T-helper 2 cell treated with Interferon-gamma antibody and Interleukin-4, amounts not matched to agents 5 μg/mL and 100 μg/mL, for 36 hours (primary cell): ENCODE results near the gene BSCL2.
"Not testable (repeated sequence)": the region's sequence is repeated elsewhere in the genome, so short reads cannot be mapped to it uniquely, and the experiment has no call there.

Source experiments
- DNase-seq: peaks from one replicate; pipeline ENCODE4 v3.0.0; 2021; ENCODE audit warnings: low spot score
- H3K27ac Mint-ChIP-seq: one replicate; pipeline ENCODE4 v1.8.0; 2021; ENCODE audit warnings: mild to moderate bottlenecking, mixed read lengths
- H3K27me3 Mint-ChIP-seq: one replicate; pipeline ENCODE4 v1.8.0; 2021; ENCODE audit warnings: low read depth, mixed read lengths
- H3K36me3 Mint-ChIP-seq: one replicate; pipeline ENCODE4 v1.8.0; 2021; ENCODE audit warnings: low read depth, mixed read lengths
- H3K4me1 Mint-ChIP-seq: one replicate; pipeline ENCODE4 v1.8.0; 2021; ENCODE audit warnings: low read depth, mixed read lengths
- H3K4me3 Mint-ChIP-seq: one replicate; pipeline ENCODE4 v1.8.0; 2022; ENCODE audit warnings: mild to moderate bottlenecking, moderate library complexity, mixed read lengths
- H3K9me3 Mint-ChIP-seq: one replicate; pipeline ENCODE4 v1.8.0; 2021; ENCODE audit warnings: mixed read lengths

The BSCL2 gene

DNA sequence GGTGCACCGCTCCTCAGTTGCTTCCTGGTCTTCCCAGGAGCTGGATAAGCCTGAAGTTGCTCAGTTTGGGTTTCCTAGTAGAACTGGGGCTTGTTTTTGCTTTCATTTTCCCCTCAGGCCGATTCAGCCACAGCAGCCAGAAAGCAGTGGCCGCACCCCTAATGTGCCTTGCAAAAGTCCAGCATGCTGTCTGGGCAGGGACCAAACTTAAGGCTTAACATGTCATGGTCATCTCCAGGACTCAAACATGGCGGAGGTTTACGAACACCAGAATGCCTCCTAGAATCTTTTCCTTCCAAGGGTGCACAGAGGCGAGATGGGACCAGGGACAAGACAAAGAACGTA is 2.7 kb upstream of the BSCL2 start:
- peak; percentile 25 for DNase-seq
- peaks cover 45% of the 10 kb centered on the region for H3K36me3 Mint-ChIP-seq
- no peaks in the 10 kb centered on the region for H3K27me3 Mint-ChIP-seq
- no peaks in the 10 kb centered on the region for H3K9me3 Mint-ChIP-seq
- peak overlapping the region; percentile 95 for H3K4me3 Mint-ChIP-seq
- peaks cover 65% of the 10 kb centered on the region for H3K4me1 Mint-ChIP-seq
- peak overlapping the region; percentile 96 for H3K27ac Mint-ChIP-seq

DNA sequence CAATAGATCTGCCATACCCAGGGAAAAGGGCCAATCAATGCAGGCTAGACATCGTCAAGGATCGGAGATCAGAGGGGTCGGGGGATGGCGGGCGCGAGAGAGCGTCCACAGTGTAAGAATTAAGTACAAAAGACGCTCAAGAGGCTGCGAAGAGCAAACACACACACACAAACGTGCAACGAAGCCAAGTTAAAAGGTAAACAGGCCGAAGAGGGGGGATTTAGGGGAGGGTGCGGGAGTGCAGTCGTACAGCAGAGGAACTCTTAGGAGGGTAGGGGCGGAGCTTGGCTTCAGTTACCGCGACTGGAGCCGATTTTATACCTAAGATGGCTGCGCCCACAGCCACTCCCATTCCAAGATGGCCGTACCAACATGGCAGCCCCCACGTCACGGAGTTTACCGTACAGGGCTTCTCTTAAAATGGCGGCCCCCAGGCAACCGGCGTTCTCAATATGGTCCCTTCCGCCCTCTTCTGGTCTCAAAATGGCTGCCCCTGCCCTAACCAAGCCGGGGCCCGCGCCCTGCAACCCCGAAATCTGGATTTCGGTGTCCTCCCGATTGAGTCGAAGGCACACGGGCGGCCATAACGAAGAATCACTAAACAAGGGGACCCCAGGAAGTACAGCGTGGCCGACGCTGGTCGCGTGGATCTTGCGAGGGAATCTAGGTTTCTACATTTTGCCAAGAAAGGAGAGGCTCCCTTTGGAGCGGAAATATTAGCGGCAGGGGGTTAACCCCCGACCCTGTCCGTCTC is 2.2 kb upstream of the BSCL2 start:
- Mint-ChIP-seq H3K9me3 (no peaks in the 10 kb centered on the region), H3K27me3 (no peaks in the 10 kb centered on the region), H3K27ac (peak overlapping the region; percentile 96), H3K4me3 (peak overlapping the region; percentile 95), H3K36me3 (peaks cover 43% of the 10 kb centered on the region), H3K4me1 (peaks cover 60% of the 10 kb centered on the region)
- peak; percentile 95 for DNase-seq

DNA sequence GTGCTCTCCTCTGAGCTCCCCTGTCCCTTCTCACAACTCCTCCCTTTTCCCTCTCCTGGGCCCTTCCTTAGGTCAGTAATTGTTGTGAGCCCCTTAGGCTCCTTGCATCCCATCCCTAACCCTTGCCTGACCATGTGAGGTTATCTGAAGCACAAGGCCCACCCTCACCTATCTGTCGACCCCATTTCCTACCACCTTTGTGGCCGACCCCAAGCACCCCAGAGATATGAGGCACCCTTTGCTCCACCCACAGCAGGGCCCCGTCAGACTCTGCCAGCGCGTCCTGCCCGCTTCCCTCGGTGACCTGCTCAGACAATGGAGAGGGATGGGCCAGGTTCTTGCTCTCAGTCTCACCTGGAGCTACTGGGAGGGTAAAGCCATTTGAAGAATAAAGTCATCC is 1.6 kb upstream of the BSCL2 start:
- H3K27me3 Mint-ChIP-seq: no peaks in the 10 kb centered on the region
- peak overlapping the region; percentile 95 for H3K4me3 Mint-ChIP-seq
- H3K27ac Mint-ChIP-seq: peak overlapping the region; percentile 96
- peak; percentile 38 for DNase-seq
- no peaks in the 10 kb centered on the region for H3K9me3 Mint-ChIP-seq
- peaks cover 56% of the 10 kb centered on the region for H3K4me1 Mint-ChIP-seq
- peaks cover 38% of the 10 kb centered on the region for H3K36me3 Mint-ChIP-seq

DNA sequence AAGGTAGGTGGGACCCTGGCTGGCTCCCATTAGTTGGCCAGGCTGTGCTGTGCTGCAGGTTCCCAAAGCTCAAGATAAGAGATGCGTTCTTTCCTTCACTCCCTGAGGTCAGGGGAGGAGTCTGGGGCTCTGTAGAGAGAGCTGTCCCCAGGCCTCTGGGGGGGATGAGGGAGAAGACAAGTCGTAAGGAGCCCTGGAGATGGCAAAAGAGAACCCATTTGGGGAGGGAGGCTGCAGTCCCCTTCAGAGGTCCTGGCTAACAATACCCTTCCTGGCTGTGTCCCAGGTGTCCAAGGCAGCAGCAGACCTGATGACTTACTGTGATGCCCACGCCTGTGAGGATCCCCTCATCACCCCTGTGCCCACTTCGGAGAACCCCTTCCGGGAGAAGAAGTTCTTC is 1.2 kb upstream of the BSCL2 start:
- DNase-seq: no peak
- peak overlapping the region; percentile 95 for H3K4me3 Mint-ChIP-seq
- H3K36me3 Mint-ChIP-seq: peaks cover 34% of the 10 kb centered on the region
- no peaks in the 10 kb centered on the region for H3K9me3 Mint-ChIP-seq
- H3K4me1 Mint-ChIP-seq: peaks cover 52% of the 10 kb centered on the region
- no peaks in the 10 kb centered on the region for H3K27me3 Mint-ChIP-seq
- peak overlapping the region; percentile 96 for H3K27ac Mint-ChIP-seq

DNA sequence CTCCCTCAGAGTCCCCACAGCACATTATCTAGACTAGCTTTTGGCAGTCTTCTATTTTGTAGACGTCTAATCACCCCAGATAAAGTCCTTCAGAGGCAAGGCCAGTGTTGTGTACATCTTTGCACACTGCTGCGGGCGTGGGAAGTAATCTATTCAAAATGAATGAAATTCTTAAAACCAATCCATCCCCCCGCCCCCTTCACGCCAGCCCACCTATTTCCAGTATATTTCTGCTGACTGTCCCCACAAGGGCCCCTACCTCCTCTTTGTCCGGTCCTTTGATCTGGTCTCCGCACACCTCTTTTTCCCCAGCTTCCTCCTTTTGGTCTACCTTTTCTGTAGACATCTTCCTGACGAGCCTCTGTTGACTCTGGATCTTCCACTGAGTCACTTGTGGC is 375 bp downstream of the BSCL2 start:
- Mint-ChIP-seq H3K4me3 (peak overlapping the region; percentile 41), H3K27me3 (no peaks in the 10 kb centered on the region), H3K36me3 (peaks cover 26% of the 10 kb centered on the region), H3K9me3 (no peaks in the 10 kb centered on the region), H3K27ac (peak overlapping the region; percentile 38), H3K4me1 (peaks cover 38% of the 10 kb centered on the region)
- no peak for DNase-seq

DNA sequence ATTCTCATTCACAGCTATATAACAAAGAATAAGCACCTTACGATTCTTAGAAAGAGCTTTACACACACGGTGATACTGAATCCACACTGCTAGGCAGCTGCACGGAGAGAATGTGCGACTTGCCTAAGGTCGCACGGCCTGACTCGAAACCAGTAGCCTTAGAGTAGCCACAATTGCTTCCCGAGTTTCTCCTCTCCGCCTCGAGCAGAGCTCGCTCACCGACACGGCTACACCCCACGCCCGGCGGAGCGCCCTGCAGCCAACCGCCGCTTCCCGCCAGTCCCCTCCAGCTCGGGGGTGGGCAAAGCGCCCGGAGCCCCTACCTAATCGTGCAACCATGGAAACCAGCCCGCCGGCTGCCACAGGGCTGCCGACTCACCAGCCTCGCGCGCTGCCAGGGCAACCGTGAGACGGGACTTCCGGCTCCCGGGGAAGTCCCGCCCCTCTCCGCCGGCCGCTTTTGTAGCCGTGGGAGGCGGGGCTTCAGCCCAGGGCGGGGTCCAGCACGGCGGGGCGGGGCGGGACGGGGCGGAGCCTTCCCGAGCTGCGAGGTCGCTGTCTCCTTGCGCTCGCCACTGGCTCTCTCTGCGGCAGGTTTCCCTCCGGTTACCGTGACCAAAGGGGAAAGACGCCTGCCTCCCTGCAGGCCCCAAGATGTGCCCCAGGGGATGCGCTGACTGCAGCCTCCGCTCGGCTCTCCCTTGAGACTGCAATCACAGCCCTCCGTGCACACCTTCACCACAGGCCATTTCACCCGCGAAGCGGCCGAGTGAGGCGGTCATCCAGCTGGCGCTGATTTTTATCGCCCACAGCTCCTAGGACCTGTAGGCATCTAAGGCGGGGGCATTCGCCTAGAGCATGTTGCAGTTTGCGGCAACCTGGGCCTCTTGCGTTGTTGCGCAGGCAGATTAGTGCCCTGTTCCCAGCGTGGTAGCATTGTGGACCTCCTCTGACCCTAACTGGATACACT is 1.1 kb downstream of the BSCL2 start:
- H3K4me1 Mint-ChIP-seq: peaks cover 38% of the 10 kb centered on the region
- peak overlapping the region; percentile 93 for H3K4me3 Mint-ChIP-seq
- no peaks in the 10 kb centered on the region for H3K27me3 Mint-ChIP-seq
- DNase-seq: peak; percentile 91
- no peaks in the 10 kb centered on the region for H3K9me3 Mint-ChIP-seq
- H3K27ac Mint-ChIP-seq: peak overlapping the region; percentile 81
- peaks cover 25% of the 10 kb centered on the region for H3K36me3 Mint-ChIP-seq

DNA sequence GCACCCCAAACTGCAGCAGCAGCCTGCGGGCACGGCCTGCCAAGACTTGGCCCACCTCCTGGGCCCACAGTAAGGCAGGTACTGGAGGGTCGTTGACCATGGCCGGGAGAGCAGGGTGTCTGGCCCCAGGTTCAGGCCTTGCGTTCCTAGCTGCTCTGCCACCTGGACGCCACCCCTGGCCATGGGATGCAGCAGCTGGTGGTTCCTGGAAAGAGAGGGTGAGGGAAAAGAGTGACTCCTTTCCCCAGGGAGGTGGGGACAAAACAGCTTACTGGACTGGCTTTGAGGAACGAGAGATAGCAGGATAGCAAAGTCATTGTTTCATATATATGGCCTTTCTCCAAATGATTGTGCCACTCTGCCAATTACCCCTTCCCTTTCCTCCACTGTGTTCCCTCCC is 1.8 kb downstream of the BSCL2 start:
- Mint-ChIP-seq H3K36me3 (peaks cover 23% of the 10 kb centered on the region), H3K9me3 (no peaks in the 10 kb centered on the region), H3K4me3 (peak overlapping the region; percentile 93), H3K4me1 (peaks cover 37% of the 10 kb centered on the region), H3K27me3 (no peaks in the 10 kb centered on the region), H3K27ac (peak overlapping the region; percentile 81)
- DNase-seq: no peak

DNA sequence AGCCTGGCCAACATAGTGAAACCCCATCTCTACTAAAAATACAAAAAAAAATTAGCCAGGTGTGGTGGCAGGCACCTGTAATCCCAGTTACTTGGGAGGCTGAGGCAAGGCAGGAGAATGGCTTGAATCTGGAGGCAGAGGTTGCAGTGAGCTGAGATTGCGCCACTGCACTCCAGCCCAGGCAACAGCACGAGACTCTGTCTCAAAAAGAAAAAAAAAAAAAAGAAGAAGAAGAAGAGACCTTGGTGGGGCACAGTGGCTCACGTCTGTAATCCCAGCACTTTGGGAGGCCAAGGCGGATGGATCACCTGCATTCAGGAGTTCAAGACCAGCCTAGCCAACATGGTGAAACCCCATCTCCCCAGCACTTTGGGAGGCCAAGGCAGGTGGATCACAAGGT is 3.3 kb downstream of the BSCL2 start:
- Mint-ChIP-seq H3K4me1 (peaks cover 25% of the 10 kb centered on the region), H3K36me3 (peaks cover 15% of the 10 kb centered on the region)
- DNase-seq, H3K4me3 Mint-ChIP-seq, H3K27me3 Mint-ChIP-seq, H3K27ac Mint-ChIP-seq, H3K9me3 Mint-ChIP-seq: not testable (repeated sequence)

DNA sequence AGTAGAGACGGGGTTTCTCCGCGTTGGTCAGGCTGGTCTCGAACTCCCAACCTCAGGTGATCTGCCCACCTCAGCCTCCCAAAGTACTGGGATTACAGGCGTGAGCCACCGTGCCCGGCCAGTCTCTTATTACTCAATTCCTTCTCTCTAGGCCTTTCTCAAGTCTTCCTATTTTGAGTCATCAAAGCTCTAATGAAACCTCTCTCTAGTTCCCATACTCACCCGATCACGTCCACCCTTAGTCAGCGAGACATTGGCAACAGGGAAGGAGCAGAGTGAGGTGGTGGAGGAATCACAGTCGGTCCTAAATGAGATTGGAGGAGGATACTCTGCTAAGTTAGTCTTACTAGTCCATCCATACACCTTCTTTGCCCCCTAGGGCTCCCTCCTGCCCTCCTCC is 5.0 kb downstream of the BSCL2 start:
- no peaks in the 10 kb centered on the region for H3K9me3 Mint-ChIP-seq
- peaks cover 15% of the 10 kb centered on the region for H3K4me1 Mint-ChIP-seq
- H3K27ac Mint-ChIP-seq: no peak overlapping the region
- no peak for DNase-seq
- peaks cover 14% of the 10 kb centered on the region for H3K36me3 Mint-ChIP-seq
- no peak overlapping the region for H3K4me3 Mint-ChIP-seq
- no peaks in the 10 kb centered on the region for H3K27me3 Mint-ChIP-seq

DNA sequence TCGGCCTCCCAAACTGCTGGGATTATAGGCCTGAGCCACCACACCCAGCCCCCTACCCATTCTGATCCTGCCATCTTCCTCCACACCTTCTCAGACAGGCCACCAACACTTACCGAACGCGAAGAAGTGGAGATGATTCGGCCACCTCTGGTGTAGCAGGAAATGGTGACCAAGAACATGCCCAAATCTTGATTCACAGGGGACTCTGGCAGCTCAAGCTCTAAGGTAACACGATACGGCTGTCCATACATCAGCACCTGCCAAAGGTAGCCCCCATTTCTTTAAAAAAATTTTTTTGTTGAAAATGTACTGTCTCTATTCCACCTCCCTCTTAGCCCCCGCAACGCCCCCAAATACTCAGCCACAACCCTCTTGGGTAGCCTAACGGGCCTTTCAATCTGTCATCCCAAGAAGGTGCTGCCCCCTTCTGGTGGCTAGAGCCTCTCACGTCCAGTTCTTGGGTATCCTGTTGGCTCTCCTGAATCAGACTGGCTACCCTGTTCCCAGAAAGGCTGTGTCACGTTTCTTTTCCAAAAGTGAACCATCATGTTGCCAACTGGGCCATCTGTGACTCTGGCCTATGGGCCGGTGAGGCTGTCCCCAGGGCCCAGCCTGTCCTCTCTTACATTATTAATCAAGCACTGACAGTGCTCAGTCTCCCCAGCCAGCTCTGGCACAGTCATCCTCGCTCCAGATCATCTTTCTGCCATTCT is 12.6 kb downstream of the BSCL2 start:
- H3K36me3 Mint-ChIP-seq: peaks cover 15% of the 10 kb centered on the region
- H3K9me3 Mint-ChIP-seq: no peaks in the 10 kb centered on the region
- H3K4me1 Mint-ChIP-seq: peaks cover 5% of the 10 kb centered on the region
- DNase-seq: peak; percentile 60
- H3K27me3 Mint-ChIP-seq: no peaks in the 10 kb centered on the region
- peak overlapping the region; percentile 36 for H3K27ac Mint-ChIP-seq
- H3K4me3 Mint-ChIP-seq: no peak overlapping the region

DNA sequence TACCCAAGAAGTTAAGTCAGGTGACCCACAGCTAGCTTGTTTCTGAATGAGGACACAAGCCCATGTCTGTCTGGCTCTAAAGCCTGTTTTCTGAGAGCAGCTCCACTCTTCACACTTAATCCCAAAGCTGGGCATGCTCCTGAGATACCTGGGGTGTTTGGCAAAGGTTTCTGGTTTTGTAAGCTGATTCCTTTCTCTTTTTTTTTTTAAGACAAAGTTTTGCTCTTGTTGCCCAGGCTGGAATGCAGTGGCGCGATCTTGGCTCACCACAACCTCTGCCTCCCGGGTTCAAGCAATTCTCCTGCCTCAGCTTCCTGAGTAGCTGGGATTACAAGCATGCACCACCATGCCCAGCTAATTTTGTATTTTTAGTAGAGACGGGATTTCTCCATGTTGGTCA is 13.6 kb downstream of the BSCL2 start:
- not testable (repeated sequence) for DNase-seq, H3K4me3 Mint-ChIP-seq, H3K4me1 Mint-ChIP-seq, H3K9me3 Mint-ChIP-seq, H3K27me3 Mint-ChIP-seq, H3K27ac Mint-ChIP-seq
- H3K36me3 Mint-ChIP-seq: peaks cover 16% of the 10 kb centered on the region

DNA sequence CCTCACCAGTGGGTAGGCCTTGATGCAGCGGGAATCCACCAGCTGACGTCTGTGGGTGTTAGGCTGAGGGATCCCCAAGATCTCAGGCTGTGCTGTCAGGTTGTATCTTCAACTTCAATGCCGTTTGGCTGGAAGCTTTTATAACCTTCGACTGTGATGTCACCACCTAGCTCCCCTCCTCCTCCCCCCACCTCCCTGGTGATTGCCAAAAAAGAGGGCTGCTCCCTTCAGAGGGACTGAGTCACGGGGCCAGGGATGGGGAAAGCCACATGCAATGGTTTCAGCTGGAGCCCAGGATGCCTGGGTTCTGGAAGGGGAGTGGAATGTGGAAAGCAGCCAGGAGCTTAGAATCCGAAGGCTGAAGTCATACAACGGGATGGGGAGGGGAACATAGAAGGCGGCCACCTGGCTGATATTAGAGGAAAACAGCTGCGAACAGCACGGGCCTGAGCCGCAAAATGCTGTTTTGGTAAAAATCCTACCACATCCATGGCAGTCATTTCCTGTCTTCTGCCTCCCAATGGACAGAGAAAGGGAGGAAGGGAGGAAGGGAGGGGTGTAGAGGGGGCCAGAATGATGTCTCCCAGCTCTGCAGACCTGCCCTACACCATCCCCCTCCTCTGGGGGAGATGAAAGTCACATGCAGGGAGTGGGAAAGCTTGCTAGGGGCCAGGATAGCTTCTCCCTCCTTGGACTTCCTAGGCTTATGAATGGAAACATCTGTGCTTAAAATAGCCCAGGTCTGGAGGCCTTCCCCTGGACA is 17.6 kb downstream of the BSCL2 start, which contains the start of gene LRRN4CL:
TSS of gene LRRN4CL (minus strand) at position 110 of the 763 bp plus-strand sequence. CDS start 1,022 bp downstream, outside the sequence.
- Mint-ChIP-seq H3K36me3 (peaks cover 17% of the 10 kb centered on the region), H3K27ac (no peak within 1 kb of the TSS), H3K4me3 (no peak within 1 kb of the TSS), H3K9me3 (no peaks in the 10 kb centered on the region), H3K4me1 (peaks cover under 1% of the 10 kb centered on the region), H3K27me3 (peaks cover 9% of the 10 kb centered on the region)
- no peak for DNase-seq

DNA sequence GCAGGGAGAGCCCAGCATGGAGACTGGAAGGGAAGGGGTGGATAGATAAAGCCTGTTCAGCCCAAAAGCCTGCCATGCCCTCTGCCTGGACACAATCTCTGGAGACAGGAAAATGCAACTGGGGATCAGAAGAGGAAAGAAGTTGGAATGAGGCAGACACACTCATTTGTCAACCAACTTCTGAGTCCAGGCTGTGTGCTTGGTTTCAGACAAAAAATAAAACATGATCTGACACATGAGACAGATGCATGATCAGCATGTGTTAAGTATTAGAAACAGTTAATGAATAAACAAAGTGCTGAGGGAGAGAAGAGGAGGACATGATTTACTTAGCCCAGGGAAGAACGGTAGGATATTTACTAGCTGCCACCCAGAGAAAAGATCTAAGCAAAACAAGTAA is 18.7 kb downstream of the BSCL2 start:
- Mint-ChIP-seq H3K4me1 (no peaks in the 10 kb centered on the region), H3K9me3 (no peaks in the 10 kb centered on the region), H3K27me3 (peaks cover 9% of the 10 kb centered on the region), H3K4me3 (no peak overlapping the region), H3K27ac (no peak overlapping the region), H3K36me3 (peaks cover 17% of the 10 kb centered on the region)
- DNase-seq: no peak
